ENCODE data around the gene TBC1D2.

DNA sequence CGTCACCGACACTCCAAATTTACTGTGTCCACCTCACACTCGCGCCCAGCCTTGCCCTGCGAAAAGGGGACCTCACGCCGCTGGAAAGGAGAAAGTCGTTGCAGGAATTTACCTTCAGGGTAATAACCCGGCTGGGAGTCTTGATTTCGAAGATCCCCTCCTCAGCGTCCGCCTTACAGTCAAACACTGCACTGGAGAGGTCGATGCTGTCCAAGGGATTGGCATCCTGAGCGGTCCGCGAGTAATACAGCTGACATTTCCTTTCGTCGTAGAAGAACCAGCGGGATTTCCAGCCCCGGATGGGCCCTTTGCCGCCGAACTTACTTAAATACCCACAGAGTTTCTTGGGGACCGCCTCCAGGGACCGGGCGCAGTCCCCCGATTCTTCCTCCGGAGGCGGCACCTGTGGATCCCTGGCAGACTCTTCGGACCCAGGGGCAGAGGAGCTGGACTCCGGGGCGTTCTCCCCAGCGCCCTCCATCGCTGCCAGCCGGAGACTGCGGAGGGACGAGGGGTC is 330 bp downstream of the TBC1D2 start:
- TF ChIP-seq, protein P1, sequence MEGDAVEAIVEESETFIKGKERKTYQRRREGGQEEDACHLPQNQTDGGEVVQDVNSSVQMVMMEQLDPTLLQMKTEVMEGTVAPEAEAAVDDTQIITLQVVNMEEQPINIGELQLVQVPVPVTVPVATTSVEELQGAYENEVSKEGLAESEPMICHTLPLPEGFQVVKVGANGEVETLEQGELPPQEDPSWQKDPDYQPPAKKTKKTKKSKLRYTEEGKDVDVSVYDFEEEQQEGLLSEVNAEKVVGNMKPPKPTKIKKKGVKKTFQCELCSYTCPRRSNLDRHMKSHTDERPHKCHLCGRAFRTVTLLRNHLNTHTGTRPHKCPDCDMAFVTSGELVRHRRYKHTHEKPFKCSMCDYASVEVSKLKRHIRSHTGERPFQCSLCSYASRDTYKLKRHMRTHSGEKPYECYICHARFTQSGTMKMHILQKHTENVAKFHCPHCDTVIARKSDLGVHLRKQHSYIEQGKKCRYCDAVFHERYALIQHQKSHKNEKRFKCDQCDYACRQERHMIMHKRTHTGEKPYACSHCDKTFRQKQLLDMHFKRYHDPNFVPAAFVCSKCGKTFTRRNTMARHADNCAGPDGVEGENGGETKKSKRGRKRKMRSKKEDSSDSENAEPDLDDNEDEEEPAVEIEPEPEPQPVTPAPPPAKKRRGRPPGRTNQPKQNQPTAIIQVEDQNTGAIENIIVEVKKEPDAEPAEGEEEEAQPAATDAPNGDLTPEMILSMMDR (IDR thresholded peaks at IDR 0.05; ENCODE audit: low read depth, low read length) = no peak
- TF ChIP-seq EZH2phosphoT487 (IDR thresholded peaks at IDR 0.05; ENCODE audit: low read depth) = no peak
